Natural killer cell (primary cell): ENCODE data around the gene FOXF1. TPM values are rescaled to one million over a fixed set of nuclear protein-coding genes. Genes with fewer than 3 reads are reported as not detected.

Experiments used
- ATAC-seq, 3 donors: fragments of 150-1000 bp in 2 of 3; fragments of 200-7000 bp in 1 of 3; cut with Tn5 transposase; 1 replicate in 1 of 3; 2 replicates in 2 of 3; pipeline ENCODE4 v1.10.0; 2021; ENCODE audit warnings: mild to moderate bottlenecking in 2 of 3, moderate library complexity in 2 of 3
- DNase-seq, 2 donors: peaks; one replicate each; pipeline versions ENCODE4 v3.0.0 to v3.0.0-alpha.2; 2013 to 2021; ENCODE audit warnings: mixed read lengths in 1 of 2
- H3K27ac ChIP-seq: one replicate; pipeline ENCODE4 v1.5.1; 2013; ENCODE audit warnings: mild to moderate bottlenecking, low read length
- H3K27me3 ChIP-seq: one replicate; pipeline ENCODE4 v1.6.1; 2013; ENCODE audit warnings: low read length; ENCODE audit not compliant: control insufficient read depth, insufficient read depth
- H3K36me3 ChIP-seq: one replicate; pipeline ENCODE4 v1.6.1; 2013; ENCODE audit warnings: low read length; ENCODE audit not compliant: control insufficient read depth, insufficient read depth
- H3K4me1 ChIP-seq: one replicate; pipeline ENCODE4 v1.6.1; 2013; ENCODE audit warnings: low read length; ENCODE audit not compliant: control insufficient read depth, insufficient read depth
- H3K4me3 ChIP-seq: one replicate; pipeline ENCODE4 v1.5.1; 2013; ENCODE audit warnings: low read length
- H3K9me3 ChIP-seq: one replicate; pipeline ENCODE4 v1.6.1; 2013; ENCODE audit warnings: low read length; ENCODE audit not compliant: control insufficient read depth, insufficient read depth
- H3K27ac Mint-ChIP-seq, 2 donors: one replicate each; pipeline ENCODE4 v1.8.0; 2022; ENCODE audit warnings: mild to moderate bottlenecking in 2 of 2, mixed read lengths in 2 of 2, moderate library complexity in 1 of 2
- H3K27me3 Mint-ChIP-seq, 2 donors: one replicate each; pipeline ENCODE4 v1.8.0; 2022; ENCODE audit warnings: low read depth in 2 of 2, mixed read lengths in 2 of 2
- H3K36me3 Mint-ChIP-seq: one replicate; pipeline ENCODE4 v1.8.0; 2022; ENCODE audit warnings: mixed read lengths
- H3K4me1 Mint-ChIP-seq, 2 donors: one replicate each; pipeline ENCODE4 v1.8.0; 2022; ENCODE audit warnings: mixed read lengths in 2 of 2
- H3K4me3 Mint-ChIP-seq: one replicate; pipeline ENCODE4 v1.8.0; 2022; ENCODE audit warnings: mild to moderate bottlenecking, moderate library complexity, mixed read lengths
- H3K9me3 Mint-ChIP-seq, 2 donors: one replicate each; pipeline ENCODE4 v1.8.0; 2022; ENCODE audit warnings: mixed read lengths in 2 of 2
- WGBS: methylation state at CpG from one replicate; pipeline ENCODE4 v1.1.7; 2013; ENCODE audit warnings: missing lambda C conversion rate; ENCODE audit not compliant: insufficient coverage; 5-methylcytosine and 5-hydroxymethylcytosine counted together
- intact Hi-C: fragments of 100-400 bp; cut with micrococcal nuclease; formaldehyde crosslinking; loops from one replicate; pipeline ENCODE4 v1.14.2; 2022
- total RNA-seq, 4 donors: library from RNA; stranded (reverse); fragments of 120-200 nt in 1 of 4; gene quantifications; one replicate each; pipeline versions ENCODE4 v1.2.3 to v1.2.4, GENCODE V29; 2013 to 2022
- TF ChIP-seq, protein P1 (sequence below): fragments of 200-600 bp; IDR thresholded peaks from one replicate; pipeline ENCODE4 v1.8.0; 2022; ENCODE audit warnings: antibody characterized with exemption

The FOXF1 gene
- total RNA-seq, 3 donors from 2014 or later (not counting 1 experiment from before 2014, with no cell fraction given) = not detected

DNA sequence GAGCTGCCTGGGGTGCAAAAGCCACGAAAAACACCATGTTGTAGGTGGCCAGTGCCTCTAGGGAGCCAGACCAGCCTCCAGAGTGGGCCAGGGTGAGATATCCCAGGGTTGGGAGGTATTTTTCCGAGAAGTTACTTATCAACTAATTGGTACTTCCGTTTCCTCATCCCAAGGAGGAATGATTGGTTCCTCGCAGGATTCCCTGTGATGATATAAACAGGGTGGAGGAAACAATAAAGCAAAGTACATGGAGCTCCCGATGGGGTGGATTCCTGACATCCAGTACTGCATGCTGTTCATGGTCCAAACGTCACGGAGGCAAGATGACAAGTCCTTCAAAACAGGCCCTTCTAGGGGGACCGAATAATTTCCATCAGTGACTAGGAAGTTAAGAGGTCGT lies 39.4 kb upstream of the FOXF1 start:
- 71% methylated on average over 9 of the region's 9 CpGs for WGBS
- H3K36me3 Mint-ChIP-seq = no peaks in the 10 kb centered on the region
- no peak overlapping the region for H3K27ac Mint-ChIP-seq
- no peak for DNase-seq
- Histone ChIP-seq H3K4me3 (no peak overlapping the region), H3K27ac (no peak overlapping the region), H3K36me3 (no peaks in the 10 kb centered on the region), H3K27me3 (no peaks in the 10 kb centered on the region), H3K9me3 (peaks cover 4% of the 10 kb centered on the region), H3K4me1 (no peaks in the 10 kb centered on the region)
- H3K4me1 Mint-ChIP-seq = no peaks in the 10 kb centered on the region
- intact Hi-C loops = no loop called here
- ATAC-seq = no peak
- peaks cover 11 to 21% of the 10 kb centered on the region in 2 donors for H3K27me3 Mint-ChIP-seq
- TF ChIP-seq, protein P1, sequence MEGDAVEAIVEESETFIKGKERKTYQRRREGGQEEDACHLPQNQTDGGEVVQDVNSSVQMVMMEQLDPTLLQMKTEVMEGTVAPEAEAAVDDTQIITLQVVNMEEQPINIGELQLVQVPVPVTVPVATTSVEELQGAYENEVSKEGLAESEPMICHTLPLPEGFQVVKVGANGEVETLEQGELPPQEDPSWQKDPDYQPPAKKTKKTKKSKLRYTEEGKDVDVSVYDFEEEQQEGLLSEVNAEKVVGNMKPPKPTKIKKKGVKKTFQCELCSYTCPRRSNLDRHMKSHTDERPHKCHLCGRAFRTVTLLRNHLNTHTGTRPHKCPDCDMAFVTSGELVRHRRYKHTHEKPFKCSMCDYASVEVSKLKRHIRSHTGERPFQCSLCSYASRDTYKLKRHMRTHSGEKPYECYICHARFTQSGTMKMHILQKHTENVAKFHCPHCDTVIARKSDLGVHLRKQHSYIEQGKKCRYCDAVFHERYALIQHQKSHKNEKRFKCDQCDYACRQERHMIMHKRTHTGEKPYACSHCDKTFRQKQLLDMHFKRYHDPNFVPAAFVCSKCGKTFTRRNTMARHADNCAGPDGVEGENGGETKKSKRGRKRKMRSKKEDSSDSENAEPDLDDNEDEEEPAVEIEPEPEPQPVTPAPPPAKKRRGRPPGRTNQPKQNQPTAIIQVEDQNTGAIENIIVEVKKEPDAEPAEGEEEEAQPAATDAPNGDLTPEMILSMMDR = no peak
- no peaks in the 10 kb centered on the region for H3K9me3 Mint-ChIP-seq
- no peak overlapping the region for H3K4me3 Mint-ChIP-seq

DNA sequence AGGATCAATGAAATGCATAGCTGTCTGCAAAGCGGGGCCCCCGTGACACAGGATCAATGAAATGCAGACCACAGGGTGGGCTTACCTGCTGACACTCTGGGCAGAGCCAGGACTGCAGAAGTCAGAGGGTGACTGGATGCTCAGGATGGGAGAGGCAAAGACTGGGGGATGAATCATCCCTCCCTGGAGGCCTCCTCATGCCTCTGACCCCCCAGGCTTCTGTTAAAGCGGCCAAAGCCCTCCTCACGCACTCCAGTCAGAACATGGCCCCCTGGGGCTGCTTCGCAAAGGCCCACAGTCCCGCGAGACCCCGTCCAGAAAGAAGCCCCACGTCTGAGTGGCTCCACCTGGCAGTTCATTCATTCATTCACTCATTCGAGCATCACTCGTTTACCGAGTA lies 38.4 kb upstream of the FOXF1 start:
- WGBS = 94% methylated on average over 12 of the region's 12 CpGs
- no peak overlapping the region for H3K27ac ChIP-seq
- no peaks in the 10 kb centered on the region for H3K4me1 Mint-ChIP-seq
- intact Hi-C loops = no loop called here
- ATAC-seq (no peak), DNase-seq (no peak)
- no peaks in the 10 kb centered on the region for H3K36me3 Mint-ChIP-seq
- TF ChIP-seq, protein P1 = no peak
- no peaks in the 10 kb centered on the region for H3K4me1 ChIP-seq
- no peaks in the 10 kb centered on the region for H3K27me3 ChIP-seq
- peaks cover 11 to 30% of the 10 kb centered on the region in 2 donors for H3K27me3 Mint-ChIP-seq
- no peak overlapping the region for H3K4me3 Mint-ChIP-seq
- no peak overlapping the region for H3K27ac Mint-ChIP-seq
- H3K9me3 ChIP-seq = peaks cover 4% of the 10 kb centered on the region
- no peaks in the 10 kb centered on the region for H3K9me3 Mint-ChIP-seq
- H3K36me3 ChIP-seq = no peaks in the 10 kb centered on the region
- no peak overlapping the region for H3K4me3 ChIP-seq

DNA sequence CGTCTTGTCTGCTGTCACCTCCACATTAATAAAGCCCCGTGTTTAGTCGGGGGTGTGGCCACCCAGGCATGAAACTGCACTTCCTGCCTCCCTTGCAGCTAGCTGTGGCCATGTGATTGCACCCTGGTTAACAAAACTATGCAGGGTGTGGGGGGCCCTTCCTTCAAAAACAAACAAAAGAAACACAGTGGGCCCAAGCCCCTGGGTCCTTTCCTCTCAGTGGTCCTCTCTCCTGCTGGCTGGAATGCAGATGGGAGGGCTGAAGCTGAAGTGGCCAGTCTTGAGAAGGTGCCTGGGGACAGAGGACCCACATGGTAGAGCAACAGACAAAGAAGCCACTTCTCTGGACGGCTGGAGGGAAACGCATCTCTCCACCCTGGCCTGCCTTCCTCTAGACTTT lies 38.0 kb upstream of the FOXF1 start:
- no peaks in the 10 kb centered on the region for H3K9me3 Mint-ChIP-seq
- intact Hi-C loops = no loop called here
- no peak for ATAC-seq

More for the DNA sequence above, 38.0 kb upstream of the FOXF1 start:
- H3K27me3 Mint-ChIP-seq = peaks cover 11 to 35% of the 10 kb centered on the region in 2 donors
- Histone ChIP-seq H3K4me3 (no peak overlapping the region), H3K36me3 (no peaks in the 10 kb centered on the region), H3K9me3 (peaks cover 4% of the 10 kb centered on the region), H3K4me1 (no peaks in the 10 kb centered on the region), H3K27ac (no peak overlapping the region), H3K27me3 (no peaks in the 10 kb centered on the region)
- no peak overlapping the region for H3K4me3 Mint-ChIP-seq
- TF ChIP-seq, protein P1 = no peak
- no peak for DNase-seq
- no peaks in the 10 kb centered on the region for H3K4me1 Mint-ChIP-seq
- H3K27ac Mint-ChIP-seq = no peak overlapping the region
- 81% methylated on average over 5 of the region's 5 CpGs for WGBS
- H3K36me3 Mint-ChIP-seq = no peaks in the 10 kb centered on the region
